Kidney glomerular epithelial cell (primary cell): Measurements from ENCODE around the gene GBA2.

ENCODE experiments used
- DNase-seq: peaks from one replicate; lab custom pipeline; 2025; lab: John Stamatoyannopoulos, UW

The GBA2 gene

GRCh38 chr9:35714579-35715252, 34.3 kb downstream of the GBA2 start:
- DNase-seq, result no peak

DNA sequence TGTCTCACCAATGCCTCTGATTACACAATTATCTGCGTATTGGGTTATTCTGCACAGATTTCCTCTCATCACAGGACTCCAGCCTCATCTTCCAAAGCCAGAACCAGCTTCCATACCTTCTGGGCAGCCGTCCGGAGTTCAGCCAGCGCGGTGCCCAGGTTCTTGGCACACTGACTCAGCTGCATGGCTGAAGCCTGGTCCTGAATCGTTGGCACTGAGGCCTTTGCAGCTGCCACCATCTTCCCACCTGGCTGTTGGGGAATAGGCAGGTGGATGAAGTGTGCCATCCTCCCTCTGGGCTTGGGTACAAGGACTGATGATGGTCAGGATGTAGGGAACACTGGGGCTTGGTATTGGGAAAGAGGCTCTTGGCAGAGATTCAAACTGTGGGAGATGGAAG, 34.9 kb downstream of the GBA2 start:
- DNase-seq, result no peak

DNA sequence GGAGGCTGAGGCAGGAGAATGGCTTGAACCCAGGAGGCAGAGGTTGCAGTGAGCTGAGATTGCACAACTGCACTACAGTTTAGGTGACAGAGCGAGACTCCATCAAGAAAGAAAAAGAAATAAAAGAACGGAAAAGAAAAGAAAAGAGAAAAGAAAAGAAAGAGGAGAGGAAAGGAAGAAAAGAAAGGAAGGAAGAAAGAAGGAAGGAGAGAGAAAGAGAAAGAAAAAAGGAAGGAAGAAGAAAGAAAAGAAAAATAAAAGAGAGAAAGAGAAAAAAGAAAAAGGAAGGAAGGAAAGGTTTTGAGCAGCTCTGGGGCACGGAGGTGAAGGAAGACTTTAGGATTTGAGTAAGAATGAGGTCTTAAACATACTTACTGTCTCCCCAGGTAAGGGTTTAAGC, 35.5 kb downstream of the GBA2 start:
- DNase-seq, result no peak

GRCh38 chr9:35712762-35713400, 36.1 kb downstream of the GBA2 start:
- no peak for DNase-seq

GRCh38 chr9:35711501-35712428, 37.3 kb downstream of the GBA2 start:
- DNase-seq, result no peak

GRCh38 chr9:35710818-35711500, 38.1 kb downstream of the GBA2 start:
- no peak for DNase-seq

GRCh38 chr9:35708146-35708545, 40.9 kb downstream of the GBA2 start:
- DNase-seq, result no peak

GRCh38 chr9:35706951-35707350, 42.1 kb downstream of the GBA2 start:
- DNase-seq, result no peak

DNA sequence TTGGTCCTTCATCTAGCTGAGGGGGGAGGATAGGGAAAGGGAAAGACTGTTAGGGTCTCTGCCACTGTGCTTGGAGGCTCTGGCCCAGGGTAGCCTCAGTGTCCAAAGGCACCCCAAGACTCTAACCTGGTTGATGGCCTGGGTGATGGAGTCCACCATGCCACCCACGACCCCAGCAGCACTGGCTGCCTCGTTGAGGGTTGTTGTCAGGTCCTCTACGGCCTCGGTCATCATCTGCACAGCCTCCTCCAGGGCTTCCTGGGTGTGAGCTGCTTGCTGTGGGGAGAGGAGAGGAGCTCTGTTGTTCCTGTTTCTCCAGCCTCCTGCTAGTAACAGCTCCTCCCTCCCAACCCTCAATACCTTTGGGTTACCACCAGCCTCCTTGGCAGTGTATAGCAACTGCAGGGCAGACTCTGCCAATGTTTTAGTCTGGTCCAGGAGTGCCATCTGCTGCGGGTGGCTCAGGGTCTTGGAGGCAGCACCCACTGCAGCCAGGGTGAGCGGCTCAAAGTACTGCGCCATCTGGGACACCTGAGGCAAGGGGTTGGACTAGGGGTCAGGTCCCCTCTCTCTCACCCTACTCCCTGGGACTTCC, 43.1 kb downstream of the GBA2 start:
- DNase-seq, result no peak

DNA sequence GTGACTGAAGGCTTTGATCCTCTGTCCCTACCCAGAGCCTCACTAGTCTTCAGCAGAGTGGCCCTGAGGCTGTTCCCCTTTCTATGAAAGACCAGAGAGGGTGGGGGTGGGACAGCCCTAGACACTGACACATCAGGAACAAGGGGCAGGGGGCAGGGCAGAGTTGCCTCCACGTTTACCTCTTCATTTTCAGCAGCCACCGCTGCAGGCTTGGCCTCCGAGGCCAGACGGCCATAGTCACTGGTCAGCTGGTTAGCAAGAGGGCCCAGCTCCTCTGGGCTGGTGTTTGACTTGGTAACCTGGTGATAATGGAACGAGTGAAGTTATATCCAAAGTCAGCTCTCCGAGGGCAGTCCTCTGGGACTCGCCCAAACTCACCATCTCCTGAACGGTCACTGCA, 43.7 kb downstream of the GBA2 start:
- no peak for DNase-seq

DNA sequence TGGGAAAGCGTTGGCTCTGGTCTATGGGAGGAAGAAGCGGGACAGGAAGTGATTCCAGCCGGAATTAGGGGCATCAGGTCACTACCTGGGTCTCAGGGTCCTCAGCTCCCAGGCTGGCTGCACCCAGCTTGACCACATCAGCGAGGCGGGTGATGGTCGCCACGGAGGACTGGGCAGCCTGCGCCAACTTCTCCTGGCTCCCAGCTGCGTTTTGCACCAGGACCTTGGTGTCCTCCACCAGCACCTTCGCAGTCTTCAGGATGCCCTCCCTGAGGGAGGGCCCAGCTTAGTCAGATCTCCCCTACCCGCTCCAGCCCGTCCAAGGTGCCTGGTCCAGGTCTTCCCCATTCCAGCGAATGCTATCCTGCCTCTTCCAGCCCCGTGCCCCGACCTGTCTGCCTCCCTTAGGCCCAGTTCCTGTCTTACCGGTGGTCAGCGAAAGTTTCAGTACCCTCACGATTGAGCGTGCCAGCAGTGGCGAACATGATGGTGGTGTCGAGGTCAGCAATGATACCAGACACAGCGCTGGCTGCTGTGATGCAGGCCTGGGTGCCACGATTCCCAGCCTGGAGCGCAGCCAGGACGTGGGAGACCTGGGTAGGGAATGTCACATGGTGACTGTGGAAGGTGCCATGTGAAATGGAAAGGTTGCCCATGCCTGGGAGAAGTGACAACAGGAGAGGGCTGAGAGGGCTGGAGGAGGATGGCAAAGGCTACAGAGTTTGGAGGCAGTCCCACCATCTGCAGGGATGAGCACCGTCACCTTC, 44.9 kb downstream of the GBA2 start:
- DNase-seq, result no peak

DNA sequence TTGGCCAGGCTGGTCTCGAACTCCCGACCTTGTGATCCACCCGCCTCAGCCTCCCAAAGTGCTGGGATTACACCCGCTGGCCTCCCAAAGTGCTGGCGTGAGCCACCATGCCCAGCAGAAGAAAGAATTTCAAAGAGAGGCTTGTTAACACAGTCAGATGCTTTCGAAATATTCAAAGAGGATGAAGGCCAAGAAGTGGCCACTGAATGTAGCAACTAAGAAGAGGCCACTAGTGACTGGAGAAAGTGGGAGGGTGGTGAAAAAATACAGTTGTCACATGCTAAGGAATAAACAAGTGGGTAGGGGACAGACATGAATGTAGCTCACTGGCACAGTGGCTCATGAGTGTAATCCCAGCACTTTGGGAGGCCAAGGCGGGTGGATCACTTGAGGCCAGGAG, 46.3 kb downstream of the GBA2 start:
- DNase-seq, result no peak

DNA sequence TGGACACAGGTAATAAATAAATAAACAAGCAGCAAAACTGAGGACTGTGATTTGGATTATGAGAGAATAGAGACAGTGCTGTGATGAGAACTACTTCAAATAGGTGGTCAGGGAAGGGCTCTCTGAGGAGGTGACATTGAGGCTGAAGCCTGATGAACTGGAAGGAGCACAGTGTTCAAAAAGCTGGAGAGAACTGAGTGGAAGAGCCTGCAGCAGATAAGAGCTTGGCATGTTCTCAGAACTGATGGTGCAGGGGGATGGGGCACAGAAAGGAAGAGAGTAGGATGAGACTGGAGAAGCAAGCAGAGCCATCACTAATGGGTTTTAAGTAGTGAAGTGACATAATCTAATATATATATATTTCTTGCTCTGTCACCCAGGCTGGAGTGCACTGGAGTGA, 48.1 kb downstream of the GBA2 start:
- DNase-seq, result no peak

GRCh38 chr9:35700031-35700430, 49.0 kb downstream of the GBA2 start:
- no peak for DNase-seq

DNA sequence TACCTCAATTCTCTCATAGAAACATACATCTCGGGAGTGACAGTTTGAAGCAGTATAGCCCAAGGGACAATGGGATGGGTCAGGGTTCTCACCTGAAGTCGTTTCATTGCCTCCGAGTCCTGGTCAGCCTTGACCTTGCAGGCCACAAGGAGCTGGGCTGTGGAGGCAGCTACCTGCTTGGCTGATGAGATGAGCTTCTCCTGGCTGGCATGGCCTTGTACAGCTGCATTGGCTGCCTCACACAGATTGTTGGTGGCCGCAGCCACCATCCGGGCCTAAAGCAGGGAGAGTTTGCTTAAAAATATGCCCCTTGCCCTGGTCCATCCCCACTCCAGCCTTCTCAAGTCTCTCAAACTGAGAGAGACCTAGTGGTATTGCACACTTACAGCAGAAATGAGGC, 50.8 kb downstream of the GBA2 start:
- no peak for DNase-seq

DNA sequence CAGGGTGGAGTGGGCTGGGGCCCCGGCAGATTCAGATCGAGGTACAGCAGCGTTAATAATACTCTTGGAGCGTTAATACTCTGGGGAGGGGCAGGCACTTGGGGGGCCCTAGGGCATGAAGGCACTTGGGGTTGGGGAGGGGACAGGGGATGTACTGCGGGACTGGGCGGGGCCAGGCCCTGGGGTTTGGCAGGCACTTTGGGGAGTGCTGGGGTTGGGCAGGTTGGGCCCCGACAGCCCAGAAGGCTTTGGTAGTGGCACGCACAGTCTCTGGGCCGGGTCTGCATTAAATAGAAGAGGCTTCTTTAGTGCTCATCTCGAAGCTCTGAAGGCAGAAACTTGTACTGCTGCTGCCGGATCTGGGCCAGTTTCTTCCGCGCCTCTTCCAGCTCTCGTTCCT, 51.5 kb downstream of the GBA2 start:
- no peak for DNase-seq

- DNase-seq, result no peak
Measured at GRCh38 chr9:35696520-35697215, 52.4 kb downstream of the GBA2 start.

GRCh38 chr9:35695943-35696401, 53.1 kb downstream of the GBA2 start:
- DNase-seq, result no peak

DNA sequence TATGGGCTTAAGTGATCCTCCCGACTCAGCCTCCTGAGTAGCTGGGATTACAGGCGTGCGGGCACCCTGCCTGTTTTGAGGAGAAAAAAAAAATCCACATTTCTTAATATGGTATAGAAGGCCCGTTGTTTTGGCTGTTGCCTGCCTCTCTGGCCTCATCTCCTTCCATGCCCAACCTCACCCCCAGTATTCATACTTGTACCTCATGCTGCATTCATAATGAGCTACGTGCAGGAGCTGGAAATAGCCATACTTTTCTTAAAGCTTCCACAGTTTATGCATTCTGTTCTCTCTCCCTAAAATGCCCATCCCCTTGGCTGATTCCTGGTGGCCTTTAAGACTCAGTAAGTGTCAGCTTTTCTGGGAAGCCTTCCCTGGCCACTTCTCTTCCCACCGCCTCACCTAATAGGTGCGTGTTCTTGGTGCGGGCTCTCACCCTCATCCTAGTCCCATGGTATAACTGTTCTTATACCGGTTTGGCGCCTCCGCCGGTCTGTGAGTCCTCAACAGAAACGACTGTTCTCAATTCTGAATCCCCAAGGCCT, 57.2 kb downstream of the GBA2 start:
- no peak for DNase-seq

DNA sequence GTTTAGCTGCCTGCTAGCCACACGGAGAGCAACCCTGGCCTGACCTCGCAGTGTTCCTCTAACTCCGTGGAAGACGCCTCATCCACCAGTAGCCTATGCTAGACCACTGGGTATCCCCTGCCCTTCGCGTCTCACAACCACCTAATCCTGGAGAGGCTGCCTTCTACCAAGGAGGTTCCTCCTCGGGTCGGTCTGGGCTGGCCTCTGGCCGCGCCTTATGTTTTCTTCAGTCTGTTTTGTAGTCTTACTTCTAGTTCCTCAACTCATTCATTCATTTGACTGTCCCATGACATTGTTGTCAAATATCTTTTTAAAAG, 57.7 kb downstream of the GBA2 start:
- no peak for DNase-seq
